ENCODE data around the gene EXD3. TPM values are rescaled to one million over a fixed set of nuclear protein-coding genes. Genes with fewer than 3 reads are reported as not detected.
A peak's percentile ranks its signal among the peaks of the same experiment; 100 is the strongest.

The EXD3 gene
- total RNA-seq, 1 donor from 2014 or later = 8.4 TPM

- Histone ChIP-seq H3K9me3 (ENCODE audit: control insufficient read depth in 3 of 3, low read length in 3 of 3) (peaks cover 0 to 3% (median 0%) of the 10 kb centered on the region in 3 donors), H3K27me3 (ENCODE audit: control insufficient read depth in 3 of 3, insufficient read depth in 3 of 3, low read length in 3 of 3) (no peaks in the 10 kb centered on the region), H3K4me1 (ENCODE audit: control insufficient read depth in 3 of 3, insufficient read depth in 3 of 3, low read length in 3 of 3) (peaks cover 0 to 5% (median 0%) of the 10 kb centered on the region in 3 donors), H3K4me3 (ENCODE audit: low read length in 3 of 3) (no peak overlapping the region), H3K9ac (ENCODE audit: low read depth in 1 of 3, low read length in 3 of 3) (no peak overlapping the region), H3K36me3 (ENCODE audit: control insufficient read depth in 3 of 3, insufficient read depth in 3 of 3, low read length in 3 of 3) (peaks cover 4 to 6% (median 5%) of the 10 kb centered on the region in 3 donors), H3K27ac (ENCODE audit: low read depth, low read length) (no peak overlapping the region)
Observed at GRCh38 chr9:137370865-137371520, 52.0 kb downstream of the EXD3 start.

GRCh38 chr9:137369911-137370764 lies 52.8 kb downstream of the EXD3 start:
- Histone ChIP-seq H3K27me3 (ENCODE audit: control insufficient read depth in 3 of 3, insufficient read depth in 3 of 3, low read length in 3 of 3) (no peaks in the 10 kb centered on the region), H3K27ac (ENCODE audit: low read depth, low read length) (no peak overlapping the region), H3K4me3 (ENCODE audit: low read length in 3 of 3) (no peak overlapping the region), H3K9me3 (ENCODE audit: control insufficient read depth in 3 of 3, low read length in 3 of 3) (no peaks in the 10 kb centered on the region), H3K4me1 (ENCODE audit: control insufficient read depth in 3 of 3, insufficient read depth in 3 of 3, low read length in 3 of 3) (peaks cover 0 to 6% (median 5%) of the 10 kb centered on the region in 3 donors), H3K36me3 (ENCODE audit: control insufficient read depth in 3 of 3, insufficient read depth in 3 of 3, low read length in 3 of 3) (peaks cover 9 to 14% (median 11%) of the 10 kb centered on the region in 3 donors), H3K9ac (ENCODE audit: low read depth in 1 of 3, low read length in 3 of 3) (peak overlapping the region in 1 of 3 donors; percentile 16)

- Histone ChIP-seq H3K4me1 (ENCODE audit: control insufficient read depth in 3 of 3, insufficient read depth in 3 of 3, low read length in 3 of 3) (peaks cover 0 to 6% (median 5%) of the 10 kb centered on the region in 3 donors), H3K9me3 (ENCODE audit: control insufficient read depth in 3 of 3, low read length in 3 of 3) (no peaks in the 10 kb centered on the region), H3K36me3 (ENCODE audit: control insufficient read depth in 3 of 3, insufficient read depth in 3 of 3, low read length in 3 of 3) (peaks cover 10 to 17% (median 13%) of the 10 kb centered on the region in 3 donors), H3K9ac (ENCODE audit: low read depth in 1 of 3, low read length in 3 of 3) (no peak overlapping the region), H3K4me3 (ENCODE audit: low read length in 3 of 3) (no peak overlapping the region), H3K27ac (ENCODE audit: low read depth, low read length) (no peak overlapping the region), H3K27me3 (ENCODE audit: control insufficient read depth in 3 of 3, insufficient read depth in 3 of 3, low read length in 3 of 3) (no peaks in the 10 kb centered on the region)
Observed at GRCh38 chr9:137369061-137369787, 53.7 kb downstream of the EXD3 start.

DNA sequence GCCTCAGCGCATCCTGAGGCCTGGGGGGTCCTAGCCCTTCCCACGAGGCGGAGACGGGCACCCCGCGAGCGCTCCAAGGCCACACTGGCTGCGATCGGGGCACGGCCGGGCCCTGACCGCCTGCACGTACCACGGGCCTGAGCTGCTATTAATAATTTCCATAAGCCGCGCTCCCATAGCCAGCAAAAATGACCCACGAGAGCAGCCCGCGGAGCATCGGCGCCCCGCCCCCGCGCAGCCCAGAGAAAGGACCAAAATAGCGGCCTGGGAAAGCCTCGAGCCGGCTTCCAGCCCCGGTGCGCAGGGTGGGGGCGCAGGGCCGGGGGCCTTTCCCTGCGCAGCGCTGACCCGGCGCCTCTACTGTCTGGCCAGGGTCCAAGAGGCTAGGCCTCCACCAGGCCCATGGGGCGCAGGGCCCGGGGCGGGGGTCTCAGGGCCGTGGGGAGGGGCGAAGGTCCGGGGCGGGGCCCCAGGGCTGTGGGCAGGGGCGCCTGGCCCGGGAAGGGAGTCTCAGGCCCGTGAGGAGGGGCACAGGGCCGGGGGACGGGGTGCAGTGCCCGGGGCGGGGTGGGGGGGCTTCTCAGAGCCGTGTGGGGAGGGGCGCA lies 54.4 kb downstream of the EXD3 start:
- Histone ChIP-seq H3K9ac (ENCODE audit: low read depth in 1 of 3, low read length in 3 of 3) (no peak overlapping the region), H3K27ac (ENCODE audit: low read depth, low read length) (no peak overlapping the region), H3K36me3 (ENCODE audit: control insufficient read depth in 3 of 3, insufficient read depth in 3 of 3, low read length in 3 of 3) (peaks cover 10 to 17% (median 13%) of the 10 kb centered on the region in 3 donors), H3K4me3 (ENCODE audit: low read length in 3 of 3) (no peak overlapping the region), H3K4me1 (ENCODE audit: control insufficient read depth in 3 of 3, insufficient read depth in 3 of 3, low read length in 3 of 3) (peaks cover 0 to 6% (median 5%) of the 10 kb centered on the region in 3 donors), H3K27me3 (ENCODE audit: control insufficient read depth in 3 of 3, insufficient read depth in 3 of 3, low read length in 3 of 3) (no peaks in the 10 kb centered on the region), H3K9me3 (ENCODE audit: control insufficient read depth in 3 of 3, low read length in 3 of 3) (no peaks in the 10 kb centered on the region)

- Histone ChIP-seq H3K4me1 (ENCODE audit: control insufficient read depth in 3 of 3, insufficient read depth in 3 of 3, low read length in 3 of 3) (peaks cover 0 to 6% (median 5%) of the 10 kb centered on the region in 3 donors), H3K27me3 (ENCODE audit: control insufficient read depth in 3 of 3, insufficient read depth in 3 of 3, low read length in 3 of 3) (no peaks in the 10 kb centered on the region), H3K4me3 (ENCODE audit: low read length in 3 of 3) (no peak overlapping the region), H3K27ac (ENCODE audit: low read depth, low read length) (no peak overlapping the region), H3K9me3 (ENCODE audit: control insufficient read depth in 3 of 3, low read length in 3 of 3) (no peaks in the 10 kb centered on the region), H3K9ac (ENCODE audit: low read depth in 1 of 3, low read length in 3 of 3) (no peak overlapping the region), H3K36me3 (ENCODE audit: control insufficient read depth in 3 of 3, insufficient read depth in 3 of 3, low read length in 3 of 3) (peaks cover 10 to 17% (median 13%) of the 10 kb centered on the region in 3 donors)
Observed at GRCh38 chr9:137367506-137368430, 55.2 kb downstream of the EXD3 start.

DNA sequence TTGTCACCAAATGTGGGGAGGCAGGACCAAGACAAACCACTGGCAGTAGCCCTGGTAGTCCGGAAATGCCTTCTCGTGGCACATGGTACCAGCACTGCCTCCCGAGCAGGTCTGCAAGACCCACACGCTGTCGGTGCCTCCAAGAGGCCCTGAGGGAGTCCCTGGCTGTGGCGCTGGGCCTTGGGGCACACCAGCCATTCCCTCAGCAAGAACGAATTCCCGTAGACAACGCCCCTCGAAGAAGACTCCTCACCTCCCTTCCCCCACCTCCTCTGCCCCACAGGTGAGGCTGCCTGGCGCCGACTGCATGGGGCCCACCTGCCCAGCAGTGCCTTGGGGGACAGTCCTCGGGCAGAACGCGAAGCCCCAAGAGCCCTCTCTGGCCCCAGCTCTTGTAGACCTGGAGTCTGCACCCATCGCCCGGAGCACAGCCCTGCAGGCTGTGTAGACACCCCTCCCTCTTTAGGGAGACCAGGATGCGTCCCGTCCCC lies 56.0 kb downstream of the EXD3 start:
- Histone ChIP-seq H3K4me1 (ENCODE audit: control insufficient read depth in 3 of 3, insufficient read depth in 3 of 3, low read length in 3 of 3) (peaks cover 0 to 6% (median 5%) of the 10 kb centered on the region in 3 donors), H3K27me3 (ENCODE audit: control insufficient read depth in 3 of 3, insufficient read depth in 3 of 3, low read length in 3 of 3) (no peaks in the 10 kb centered on the region), H3K9ac (ENCODE audit: low read depth in 1 of 3, low read length in 3 of 3) (no peak overlapping the region), H3K27ac (ENCODE audit: low read depth, low read length) (no peak overlapping the region), H3K4me3 (ENCODE audit: low read length in 3 of 3) (no peak overlapping the region), H3K9me3 (ENCODE audit: control insufficient read depth in 3 of 3, low read length in 3 of 3) (no peaks in the 10 kb centered on the region), H3K36me3 (ENCODE audit: control insufficient read depth in 3 of 3, insufficient read depth in 3 of 3, low read length in 3 of 3) (peaks cover 10 to 17% (median 13%) of the 10 kb centered on the region in 3 donors)

DNA sequence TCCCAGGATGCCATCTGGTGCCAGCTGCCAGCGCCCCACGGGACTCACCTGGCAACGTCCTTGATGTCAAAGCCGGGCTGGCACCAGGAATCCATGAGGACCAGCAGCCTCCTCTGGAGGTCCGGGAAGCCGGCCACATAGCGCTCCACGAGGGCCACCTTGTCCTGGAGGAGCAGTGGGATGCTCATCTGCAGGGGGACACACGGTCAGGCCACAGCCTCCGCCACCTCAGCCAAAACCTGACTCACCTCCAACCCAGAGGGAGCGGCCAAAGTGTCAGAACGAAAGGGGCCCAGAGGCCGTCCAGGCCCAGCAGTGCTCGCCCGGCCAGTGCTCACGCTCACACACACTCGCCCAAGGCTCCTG lies 56.5 kb downstream of the EXD3 start:
- Histone ChIP-seq H3K4me1 (ENCODE audit: control insufficient read depth in 3 of 3, insufficient read depth in 3 of 3, low read length in 3 of 3) (peaks cover 0 to 6% (median 5%) of the 10 kb centered on the region in 3 donors), H3K27me3 (ENCODE audit: control insufficient read depth in 3 of 3, insufficient read depth in 3 of 3, low read length in 3 of 3) (no peaks in the 10 kb centered on the region), H3K4me3 (ENCODE audit: low read length in 3 of 3) (no peak overlapping the region), H3K9ac (ENCODE audit: low read depth in 1 of 3, low read length in 3 of 3) (no peak overlapping the region), H3K36me3 (ENCODE audit: control insufficient read depth in 3 of 3, insufficient read depth in 3 of 3, low read length in 3 of 3) (peaks cover 10 to 17% (median 13%) of the 10 kb centered on the region in 3 donors), H3K27ac (ENCODE audit: low read depth, low read length) (no peak overlapping the region), H3K9me3 (ENCODE audit: control insufficient read depth in 3 of 3, low read length in 3 of 3) (no peaks in the 10 kb centered on the region)

DNA sequence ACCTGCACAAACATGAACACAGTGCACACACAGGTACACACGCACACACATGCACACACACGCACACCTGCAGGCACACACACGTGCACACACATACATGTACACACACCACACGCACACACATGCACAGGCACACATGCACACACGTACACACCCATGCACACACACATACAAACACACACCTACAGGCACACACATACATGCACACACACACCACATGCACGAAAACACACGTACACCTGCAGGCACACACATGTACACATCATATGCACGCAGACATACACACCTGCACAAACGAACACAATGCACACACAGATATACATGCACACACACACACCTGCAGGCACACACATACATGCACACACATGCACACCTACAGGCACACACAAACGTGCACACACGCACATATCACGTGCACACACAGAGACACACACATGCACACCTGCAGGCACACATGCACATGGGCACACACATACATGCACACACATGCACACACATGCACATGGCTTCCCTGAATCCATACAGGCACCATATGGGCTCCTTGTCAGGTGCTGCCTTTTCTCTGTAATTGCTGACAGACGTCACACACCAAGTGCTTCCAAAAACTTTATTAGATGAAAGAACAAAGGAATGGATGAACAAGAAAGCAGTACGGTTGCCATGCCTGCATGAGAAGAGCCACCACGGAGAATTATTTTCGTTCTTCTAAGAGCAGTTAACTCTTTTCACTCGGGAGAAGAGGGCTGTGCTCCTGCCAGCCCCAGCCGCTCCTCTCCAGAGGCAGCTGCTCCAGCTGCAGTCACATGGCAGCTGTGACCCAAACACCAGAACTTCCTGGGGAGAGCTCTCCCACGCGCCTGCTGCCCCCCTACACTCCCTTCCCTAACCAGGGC lies 57.2 kb downstream of the EXD3 start:
- peaks cover 10 to 17% (median 13%) of the 10 kb centered on the region in 3 donors for H3K36me3 ChIP-seq (ENCODE audit: control insufficient read depth in 3 of 3, insufficient read depth in 3 of 3, low read length in 3 of 3)
- H3K4me1 ChIP-seq (ENCODE audit: control insufficient read depth in 3 of 3, insufficient read depth in 3 of 3, low read length in 3 of 3) = peaks cover 0 to 6% (median 5%) of the 10 kb centered on the region in 3 donors
- H3K4me3 ChIP-seq (ENCODE audit: low read length in 3 of 3) = no peak overlapping the region

More for the DNA sequence above, 57.2 kb downstream of the EXD3 start:
- Histone ChIP-seq H3K27ac (ENCODE audit: low read depth, low read length) (no peak overlapping the region), H3K27me3 (ENCODE audit: control insufficient read depth in 3 of 3, insufficient read depth in 3 of 3, low read length in 3 of 3) (no peaks in the 10 kb centered on the region), H3K9ac (ENCODE audit: low read depth in 1 of 3, low read length in 3 of 3) (peak overlapping the region in 1 of 3 donors; percentile 25), H3K9me3 (ENCODE audit: control insufficient read depth in 3 of 3, low read length in 3 of 3) (no peaks in the 10 kb centered on the region)

All from skeletal muscle tissue (tissue), 4 donors.